Body of pancreas (tissue), 4 donors: ENCODE data around the gene ELAVL1.

Source experiments
- CTCF ChIP-seq, 7 experiments: fragments of 450-650 bp in 4 of 7; fragments of 200-600 bp in 3 of 7; sonication (generic) in 3 of 7; IDR thresholded peaks; one replicate each; pipeline ENCODE4 v1.5.1; 2016 to 2019; ENCODE audit warnings: antibody characterized with exemption in 7 of 7
- POLR2A ChIP-seq, 3 donors: fragments of 450-650 bp; IDR thresholded peaks; one replicate each; pipeline ENCODE4 v1.6.1; 2016; ENCODE audit warnings: antibody characterized with exemption in 3 of 3, mild to moderate bottlenecking in 2 of 3

- TF ChIP-seq CTCF (IDR thresholded peaks at IDR 0.05), result no peak
- no peak for TF ChIP-seq POLR2A (IDR thresholded peaks at IDR 0.05)
These were observed 94.9 kb downstream of the ELAVL1 start for GRCh38 chr19:7910321-7911161.
